Measurements from ENCODE around the gene SAT2.

Gene SAT2

DNA sequence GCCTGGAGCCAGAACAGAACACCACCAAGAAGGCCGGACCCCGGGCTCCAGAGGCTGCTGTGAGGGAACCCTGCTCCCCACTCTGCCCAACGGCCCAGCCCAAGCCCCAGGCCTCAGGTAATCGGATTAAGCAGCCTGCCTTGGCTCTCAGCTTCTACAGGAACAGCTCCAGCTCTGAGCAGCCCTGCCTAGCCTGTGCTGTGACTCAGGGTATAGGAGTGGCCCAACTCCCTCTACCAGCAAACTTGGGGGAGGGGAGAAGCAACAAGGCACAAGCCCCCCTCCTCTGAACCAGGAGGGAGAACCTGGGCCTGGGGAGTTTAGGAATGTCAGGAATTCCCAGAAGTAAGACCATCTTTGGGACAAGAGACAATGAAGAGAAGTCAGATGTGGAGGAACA lies 36.9 kb downstream of the SAT2 start:
- DNase-seq (ENCODE audit: low read depth), result no peak

DNA sequence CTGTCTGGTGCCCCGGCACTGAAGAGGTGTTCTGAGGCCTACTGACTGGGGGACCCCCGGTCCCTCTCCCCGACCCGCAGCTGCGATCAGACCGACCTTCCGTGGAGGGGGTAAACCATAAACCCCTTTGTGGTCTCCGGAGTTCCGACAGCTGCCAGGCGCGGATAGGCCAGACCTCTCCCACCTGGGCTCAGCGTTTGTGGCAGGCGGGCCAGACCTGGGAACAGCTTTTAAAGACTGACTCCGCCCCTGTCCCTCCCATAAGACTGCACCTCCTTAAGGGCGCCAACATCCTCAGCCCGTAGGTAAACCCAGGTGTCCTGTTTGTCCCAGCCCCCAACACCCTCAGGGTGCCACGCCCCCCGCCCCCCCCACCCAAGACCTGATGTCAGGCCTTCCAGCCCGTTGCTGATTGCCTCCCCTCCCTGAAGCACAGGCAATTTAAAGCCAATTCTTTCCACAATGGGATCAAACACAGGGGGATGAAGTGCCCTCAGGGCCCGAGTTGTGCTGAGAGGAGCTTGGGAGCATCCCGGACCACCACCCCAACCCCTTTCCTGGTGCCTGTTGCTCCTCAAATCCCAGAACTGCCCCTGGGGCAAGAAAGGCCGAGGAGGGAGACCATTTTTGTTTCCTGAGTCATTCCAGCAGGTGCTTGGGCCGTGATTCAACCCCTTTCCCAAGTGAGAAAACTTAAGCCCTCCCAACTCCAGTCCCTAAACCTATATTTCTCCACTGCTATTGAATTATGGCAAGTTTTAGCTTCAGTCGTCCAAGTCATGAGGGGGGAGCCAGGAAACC lies 37.5 kb downstream of the SAT2 start, which contains the start of gene SOX15:
Gene SOX15 (minus strand): TSS at position 204 of the 801 bp plus-strand sequence. CDS start 418 bp downstream, outside the sequence.
- no peak for DNase-seq (ENCODE audit: low read depth)

DNA sequence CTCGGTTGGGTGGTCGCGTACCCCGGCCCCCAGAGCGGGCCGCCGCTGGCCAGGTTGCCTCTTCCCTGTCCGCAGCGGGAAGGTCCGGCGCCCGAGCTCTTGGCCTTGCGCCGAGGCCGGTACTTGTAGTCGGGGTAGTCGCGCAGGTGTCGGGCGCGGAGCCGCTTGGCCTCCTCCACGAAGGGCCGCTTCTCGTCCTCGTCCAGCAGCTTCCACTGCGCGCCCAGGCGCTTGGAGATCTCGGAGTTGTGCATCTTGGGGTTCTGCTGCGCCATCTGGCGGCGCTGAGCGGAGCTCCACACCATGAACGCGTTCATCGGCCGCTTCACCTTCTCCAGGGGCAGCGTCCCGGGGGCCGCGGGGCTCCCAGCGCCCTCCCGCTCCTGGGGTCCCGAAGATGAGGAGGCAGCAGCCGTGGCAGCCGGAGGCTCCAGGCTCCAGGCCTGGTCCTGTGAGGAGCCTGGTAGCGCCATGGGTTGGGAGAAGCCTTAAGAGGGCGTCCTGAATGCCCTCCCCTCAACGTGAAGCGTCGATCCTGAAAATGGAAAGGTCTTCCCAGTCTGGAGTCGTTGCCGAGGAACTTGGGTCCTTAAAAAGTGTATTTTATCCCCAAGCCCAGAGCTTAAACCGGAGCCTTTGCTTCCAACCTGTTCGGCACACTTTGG lies 38.3 kb downstream of the SAT2 start:
- peak; percentile 60 for DNase-seq (ENCODE audit: low read depth)

DNA sequence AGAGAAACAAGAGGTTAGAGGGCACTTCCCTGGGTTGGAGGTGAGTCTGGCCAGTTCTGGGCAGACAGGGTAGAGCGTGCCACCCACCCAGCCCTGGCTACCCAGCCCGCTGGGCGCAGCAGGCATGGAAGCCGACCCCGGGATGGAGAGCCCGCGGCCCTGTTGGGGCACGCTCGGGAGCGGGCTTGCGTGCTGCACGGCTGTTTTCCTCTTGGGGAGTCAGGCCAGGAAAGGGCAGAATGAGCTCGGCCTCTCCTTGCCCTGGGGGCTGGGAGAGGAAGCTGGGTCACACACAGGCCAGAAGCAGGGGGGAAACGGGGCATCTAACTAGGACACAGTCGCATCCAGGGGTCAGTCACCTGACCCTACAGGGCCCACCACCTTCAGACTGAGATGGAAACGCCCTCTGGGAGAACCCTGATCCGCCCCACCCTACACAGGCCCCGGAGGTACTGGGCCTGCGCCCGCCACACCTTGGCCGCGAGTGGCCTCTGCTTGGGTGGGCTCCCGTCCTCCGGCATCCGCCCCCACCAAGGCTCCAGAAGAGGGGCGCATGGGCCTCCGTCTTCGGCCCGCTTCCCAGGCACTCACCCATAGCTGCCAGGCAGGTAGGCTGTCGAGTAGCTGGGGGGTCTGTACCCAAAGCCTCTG lies 38.9 kb downstream of the SAT2 start:
- DNase-seq (ENCODE audit: low read depth), result no peak

DNA sequence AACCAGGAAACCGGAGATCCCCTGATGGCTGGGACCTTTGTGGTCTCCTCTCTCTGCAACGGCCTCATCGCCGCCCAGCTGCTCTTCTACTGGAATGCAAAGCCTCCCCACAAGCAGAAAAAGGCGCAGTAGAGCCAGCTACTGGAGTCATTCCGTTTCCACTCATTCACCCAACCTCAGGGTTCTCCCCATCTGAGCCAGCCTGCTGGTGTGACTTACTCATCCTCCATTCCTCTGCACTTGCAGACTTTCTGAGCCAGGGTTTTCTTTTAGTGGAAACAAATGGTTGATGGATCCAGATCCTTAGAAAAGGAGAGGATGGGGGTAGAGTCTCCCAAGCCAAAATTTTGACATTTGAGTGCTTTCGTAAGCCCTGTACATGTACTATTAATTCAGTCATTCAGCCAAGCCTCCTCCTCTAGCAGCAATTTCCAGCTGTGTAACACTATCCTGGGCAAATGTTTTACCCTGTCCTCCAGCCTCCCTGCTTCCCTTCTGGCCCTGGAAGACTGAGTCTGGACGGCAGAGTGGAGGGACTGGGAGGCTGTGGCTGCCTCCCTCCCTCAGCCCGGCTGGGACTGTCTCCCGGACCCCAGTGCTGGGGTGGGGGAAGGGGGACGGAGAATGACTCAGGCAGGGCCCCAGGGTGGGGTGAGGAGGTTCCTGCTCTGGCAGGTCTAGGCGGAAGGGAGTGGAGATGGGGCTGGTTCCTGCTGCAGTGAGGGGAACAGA lies 40.0 kb downstream of the SAT2 start:
- DNase-seq (ENCODE audit: low read depth), result peak; percentile 87

DNA sequence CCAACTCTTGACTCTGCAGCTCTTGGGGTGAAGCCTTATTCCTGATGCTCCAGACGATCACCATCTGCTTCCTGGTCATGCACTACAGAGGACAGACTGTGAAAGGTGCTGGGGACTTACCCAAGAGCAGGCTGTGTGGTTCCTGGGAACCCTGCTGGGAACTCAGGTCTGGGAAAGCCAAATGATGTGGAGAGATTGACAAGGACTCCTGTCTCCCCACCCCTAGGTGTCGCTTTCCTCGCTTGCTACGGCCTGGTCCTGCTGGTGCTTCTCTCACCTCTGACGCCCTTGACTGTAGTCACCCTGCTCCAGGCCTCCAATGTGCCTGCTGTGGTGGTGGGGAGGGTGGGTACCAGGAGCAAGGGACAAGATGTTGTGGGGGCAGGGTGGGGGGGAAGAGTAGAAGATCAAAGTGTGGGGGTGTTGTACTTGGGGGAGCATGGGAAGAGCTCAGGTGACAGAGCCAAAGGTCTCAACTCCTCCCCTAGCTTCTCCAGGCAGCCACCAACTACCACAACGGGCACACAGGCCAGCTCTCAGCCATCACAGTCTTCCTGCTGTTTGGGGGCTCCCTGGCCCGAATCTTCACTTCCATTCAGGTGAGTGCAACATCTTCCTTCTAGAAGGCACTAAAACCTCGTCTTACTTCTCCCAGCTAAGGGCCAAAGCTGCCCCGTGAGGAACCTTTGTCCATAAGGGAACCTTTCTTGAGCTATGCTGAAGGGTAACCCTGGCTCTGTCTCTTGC lies 40.8 kb downstream of the SAT2 start:
- DNase-seq (ENCODE audit: low read depth), result no peak

DNA sequence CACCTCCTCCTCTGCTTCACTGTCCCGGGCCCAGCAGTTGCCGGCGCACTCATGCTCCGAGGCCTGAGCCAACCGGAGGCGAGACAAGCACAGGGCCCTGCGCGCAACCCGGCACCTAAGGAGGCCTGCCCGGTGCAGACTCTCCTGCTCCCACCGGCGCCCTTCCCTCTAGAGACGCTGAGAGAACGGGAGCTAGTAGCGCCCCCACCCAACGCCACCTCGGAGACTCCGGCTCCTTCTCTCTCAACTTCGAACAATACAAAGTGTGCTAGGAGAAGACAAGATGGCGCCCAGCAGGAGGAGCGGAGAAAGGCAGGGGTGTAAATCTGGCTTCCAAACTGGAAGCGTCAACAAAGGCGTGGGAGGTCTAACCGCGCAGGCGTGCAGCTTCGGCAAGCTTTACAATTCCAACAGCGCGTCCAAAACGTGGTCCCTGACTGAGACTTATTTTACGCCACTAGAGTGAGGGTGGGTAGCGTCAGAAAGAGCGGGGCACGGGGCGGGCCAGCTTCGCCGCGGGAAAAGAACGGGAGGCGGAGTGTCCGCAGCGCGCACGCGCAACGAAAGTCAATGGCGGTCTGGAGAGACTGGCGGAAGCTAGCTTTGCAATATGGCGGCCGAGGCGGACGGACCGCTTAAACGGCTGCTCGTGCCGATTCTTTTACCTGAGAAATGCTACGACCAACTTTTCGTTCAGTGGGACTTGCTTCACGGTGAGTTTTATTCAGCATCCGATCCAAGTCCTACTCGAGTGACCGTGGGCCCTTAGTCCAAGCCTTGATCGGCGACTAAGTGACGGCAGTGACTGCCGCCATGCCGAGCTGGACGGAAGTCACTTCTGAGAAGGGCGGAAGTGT lies 44.1 kb downstream of the SAT2 start, which contains the start of gene MPDU1:
Gene MPDU1 (plus strand): TSS at position 600 of the 857 bp plus-strand sequence. CDS start 11 bp downstream, at position 611.
- peak; percentile 91 for DNase-seq (ENCODE audit: low read depth)

DNA sequence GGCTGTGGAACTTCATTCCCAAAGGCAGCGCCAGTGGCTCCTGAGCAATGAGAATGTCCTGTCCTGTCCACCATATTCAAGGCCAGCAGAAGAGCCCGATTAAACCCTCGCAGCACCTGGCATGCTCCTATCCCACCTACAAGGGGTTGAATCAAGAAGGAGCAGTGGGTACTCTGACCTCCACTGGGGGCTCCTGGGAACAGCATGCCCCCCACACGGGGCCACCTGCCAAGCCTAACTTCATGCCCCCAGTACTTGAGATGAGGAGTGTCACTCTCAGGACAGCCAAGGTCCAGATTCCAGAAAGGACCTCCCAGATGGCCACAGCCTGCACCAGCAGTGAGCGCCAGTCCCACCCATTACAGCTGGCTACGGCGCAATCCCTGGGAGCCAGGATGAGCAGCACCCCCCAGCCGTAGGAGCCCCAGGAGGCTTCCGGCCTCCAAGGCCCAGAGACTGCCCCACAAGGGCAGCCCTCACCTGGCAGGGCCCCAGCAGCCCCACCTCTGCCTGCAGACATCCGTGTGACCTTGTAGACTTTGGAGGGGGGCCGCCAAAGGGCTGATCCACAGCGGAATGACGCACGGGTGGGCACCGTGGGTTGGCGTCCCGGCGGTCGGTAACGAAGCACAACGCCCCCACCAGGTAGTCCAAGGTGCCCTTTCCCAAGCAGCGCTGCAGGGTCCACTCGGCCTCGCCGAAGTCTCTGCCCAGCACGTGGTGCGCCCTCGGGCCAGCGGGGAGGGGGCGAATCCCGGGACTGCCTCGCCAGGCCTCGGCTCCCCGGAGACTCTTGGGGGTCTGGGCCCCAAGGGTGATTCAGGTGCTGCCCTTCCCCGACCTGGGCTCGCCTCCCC lies 45.0 kb downstream of the SAT2 start:
- DNase-seq (ENCODE audit: low read depth), result no peak

DNA sequence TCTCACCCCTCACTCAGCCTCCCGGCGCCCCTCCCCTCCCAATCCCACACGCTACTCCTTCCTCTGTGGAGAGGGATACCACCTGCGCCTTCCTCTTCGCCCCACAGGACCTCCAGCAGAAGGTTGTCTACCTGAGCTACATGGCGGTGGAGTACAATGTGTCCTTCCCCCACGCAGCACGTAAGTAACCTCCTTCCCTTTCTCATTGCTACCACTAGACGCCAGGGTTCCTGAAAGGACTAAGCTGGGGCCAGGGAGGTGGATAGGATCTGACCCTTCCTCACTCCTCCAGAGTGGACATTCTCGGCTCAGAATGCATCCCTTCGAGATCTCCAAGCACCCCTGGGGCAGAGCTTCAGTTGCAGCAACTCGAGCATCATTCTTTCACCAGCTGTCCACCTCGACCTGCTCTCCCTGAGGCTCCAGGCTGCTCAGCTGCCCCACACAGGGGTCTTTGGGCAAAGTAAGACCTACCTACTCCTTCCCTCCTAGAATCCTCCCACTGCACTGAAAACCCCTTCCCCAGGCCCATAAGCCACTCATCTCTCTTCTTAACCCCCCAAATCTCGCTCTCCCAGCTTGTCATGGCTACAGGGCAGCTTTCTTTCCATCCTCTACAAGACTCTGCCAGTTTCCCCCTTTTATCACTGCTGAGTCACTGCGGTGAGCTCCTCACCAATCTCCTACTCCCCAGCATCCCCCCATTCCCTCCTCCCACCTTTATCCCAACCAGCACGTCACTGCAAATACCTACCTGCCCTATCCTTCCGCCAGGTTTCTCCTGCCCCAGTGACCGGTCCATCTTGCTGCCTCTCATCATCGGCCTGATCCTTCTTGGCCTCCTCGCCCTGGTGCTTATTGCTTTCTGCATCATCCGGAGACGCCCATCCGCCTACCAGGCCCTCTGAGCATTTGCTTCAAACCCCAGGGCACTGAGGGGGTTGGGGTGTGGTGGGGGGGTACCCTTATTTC lies 46.7 kb downstream of the SAT2 start:
- DNase-seq (ENCODE audit: low read depth), result no peak

DNA sequence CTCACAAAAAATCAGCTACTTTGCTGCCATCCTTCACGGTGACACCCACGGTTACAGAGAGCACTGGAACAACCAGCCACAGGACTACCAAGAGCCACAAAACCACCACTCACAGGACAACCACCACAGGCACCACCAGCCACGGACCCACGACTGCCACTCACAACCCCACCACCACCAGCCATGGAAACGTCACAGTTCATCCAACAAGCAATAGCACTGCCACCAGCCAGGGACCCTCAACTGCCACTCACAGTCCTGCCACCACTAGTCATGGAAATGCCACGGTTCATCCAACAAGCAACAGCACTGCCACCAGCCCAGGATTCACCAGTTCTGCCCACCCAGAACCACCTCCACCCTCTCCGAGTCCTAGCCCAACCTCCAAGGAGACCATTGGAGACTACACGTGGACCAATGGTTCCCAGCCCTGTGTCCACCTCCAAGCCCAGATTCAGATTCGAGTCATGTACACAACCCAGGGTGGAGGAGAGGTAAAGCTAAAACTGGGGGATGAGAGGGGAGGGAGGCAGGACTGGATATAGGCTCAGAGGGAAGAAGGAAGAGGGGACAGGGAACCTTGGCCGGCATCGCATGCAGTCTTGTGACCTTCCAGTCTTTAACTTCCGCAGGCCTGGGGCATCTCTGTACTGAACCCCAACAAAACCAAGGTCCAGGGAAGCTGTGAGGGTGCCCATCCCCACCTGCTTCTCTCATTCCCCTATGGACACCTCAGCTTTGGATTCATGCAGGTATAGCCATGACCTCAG lies 47.6 kb downstream of the SAT2 start:
- no peak for DNase-seq (ENCODE audit: low read depth)

DNA sequence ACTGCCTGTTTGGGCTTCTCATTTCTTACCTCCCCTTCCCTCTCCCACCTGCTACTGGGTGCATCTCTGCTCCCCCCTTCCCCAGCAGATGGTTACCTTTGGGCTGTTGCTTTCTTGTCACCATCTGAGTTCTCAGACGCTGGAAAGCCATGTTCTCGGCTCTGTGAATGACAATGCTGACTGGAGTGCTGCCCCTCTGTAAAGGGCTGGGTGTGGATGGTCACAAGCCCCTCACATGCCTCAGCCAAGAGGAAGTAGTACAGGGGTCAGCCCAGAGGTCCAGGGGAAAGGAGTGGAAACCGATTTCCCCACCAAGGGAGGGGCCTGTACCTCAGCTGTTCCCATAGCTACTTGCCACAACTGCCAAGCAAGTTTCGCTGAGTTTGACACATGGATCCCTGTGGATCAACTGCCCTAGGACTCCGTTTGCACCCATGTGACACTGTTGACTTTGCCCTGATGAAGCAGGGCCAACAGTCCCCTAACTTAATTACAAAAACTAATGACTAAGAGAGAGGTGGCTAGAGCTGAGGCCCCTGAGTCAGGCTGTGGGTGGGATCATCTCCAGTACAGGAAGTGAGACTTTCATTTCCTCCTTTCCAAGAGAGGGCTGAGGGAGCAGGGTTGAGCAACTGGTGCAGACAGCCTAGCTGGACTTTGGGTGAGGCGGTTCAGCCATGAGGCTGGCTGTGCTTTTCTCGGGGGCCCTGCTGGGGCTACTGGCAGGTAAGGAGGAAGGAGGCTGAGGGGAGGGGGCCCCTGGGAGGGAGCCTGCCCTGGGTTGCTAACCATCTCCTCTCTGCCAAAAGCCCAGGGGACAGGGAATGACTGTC lies 48.4 kb downstream of the SAT2 start, which contains the start of gene CD68:
Gene CD68 (plus strand): TSS at position 638 of the 833 bp plus-strand sequence. CDS start 40 bp downstream, at position 678.
- DNase-seq (ENCODE audit: low read depth), result peak; percentile 85

DNA sequence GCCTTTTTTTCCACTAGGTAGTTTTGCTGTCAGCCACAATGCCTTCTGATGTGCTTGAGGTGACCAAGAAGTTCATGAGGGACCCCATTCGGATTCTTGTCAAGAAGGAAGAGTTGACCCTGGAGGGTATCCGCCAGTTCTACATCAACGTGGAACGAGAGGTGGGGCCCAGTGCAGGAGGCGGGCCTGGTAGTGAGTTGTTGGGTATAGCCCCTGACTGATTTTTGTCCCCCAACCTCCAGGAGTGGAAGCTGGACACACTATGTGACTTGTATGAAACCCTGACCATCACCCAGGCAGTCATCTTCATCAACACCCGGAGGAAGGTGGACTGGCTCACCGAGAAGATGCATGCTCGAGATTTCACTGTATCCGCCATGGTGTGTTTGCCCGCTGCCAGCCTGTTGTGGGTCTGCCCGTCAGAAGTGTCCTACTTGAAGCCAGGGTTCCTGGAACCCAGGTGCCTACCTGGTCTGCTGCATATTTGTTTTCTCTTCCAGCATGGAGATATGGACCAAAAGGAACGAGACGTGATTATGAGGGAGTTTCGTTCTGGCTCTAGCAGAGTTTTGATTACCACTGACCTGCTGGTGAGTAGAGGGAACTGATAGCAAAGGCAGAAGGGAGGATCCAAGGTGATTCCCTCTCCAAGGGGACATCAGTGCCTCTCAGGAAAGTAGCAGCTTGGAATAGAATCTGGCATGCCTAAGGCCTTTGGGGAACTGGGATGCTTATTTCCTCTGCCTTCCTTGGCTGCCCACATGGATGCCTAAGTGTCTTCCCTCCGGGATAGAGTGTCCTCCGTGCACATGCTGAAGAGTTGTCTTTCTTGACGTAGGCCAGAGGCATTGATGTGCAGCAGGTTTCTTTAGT lies 50.1 kb downstream of the SAT2 start:
- no peak for DNase-seq (ENCODE audit: low read depth)

DNA sequence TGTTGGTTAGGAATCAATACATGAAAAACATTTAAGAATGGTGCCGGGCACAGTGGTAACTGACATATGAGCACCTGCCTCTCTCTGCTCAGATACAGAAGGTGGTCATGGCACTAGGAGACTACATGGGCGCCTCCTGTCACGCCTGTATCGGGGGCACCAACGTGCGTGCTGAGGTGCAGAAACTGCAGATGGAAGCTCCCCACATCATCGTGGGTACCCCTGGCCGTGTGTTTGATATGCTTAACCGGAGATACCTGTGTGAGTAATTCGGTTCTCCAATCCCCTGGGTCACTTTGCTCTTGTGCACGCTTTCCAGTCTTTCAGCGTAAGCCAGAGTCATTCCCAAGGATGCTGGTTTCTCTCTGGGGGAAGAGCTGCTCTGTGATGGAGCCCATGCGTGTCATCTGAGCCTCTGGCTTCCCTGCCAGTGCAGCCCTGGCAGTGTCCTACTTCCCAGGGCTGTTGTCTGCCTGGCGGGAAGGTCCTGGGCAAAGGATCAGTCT lies 51.1 kb downstream of the SAT2 start:
- DNase-seq (ENCODE audit: low read depth), result no peak
